Large intestine (tissue), 3 donors: Measurements from ENCODE around the gene AGTRAP. TPM values are rescaled to one million over a fixed set of nuclear protein-coding genes. Genes with fewer than 3 reads are reported as not detected.

Experiments
- DNase-seq, 2 donors: peaks; one replicate each; pipeline versions ENCODE4 v3.0.0 to v3.0.0-alpha.2; 2013
- H3K27ac ChIP-seq: one replicate; pipeline ENCODE4 v1.5.1; 2013; ENCODE audit warnings: low read length
- H3K27me3 ChIP-seq: 2 replicates; pipeline ENCODE4 v1.6.1; 2013; ENCODE audit warnings: low read length; ENCODE audit not compliant: control insufficient read depth, insufficient read depth
- H3K36me3 ChIP-seq: 2 replicates; pipeline ENCODE4 v1.6.1; 2013; ENCODE audit warnings: low read length; ENCODE audit not compliant: control insufficient read depth, insufficient read depth
- H3K4me1 ChIP-seq: one replicate; pipeline ENCODE4 v1.6.1; 2013; ENCODE audit warnings: low read length; ENCODE audit not compliant: control insufficient read depth, insufficient read depth
- H3K4me3 ChIP-seq: one replicate; pipeline ENCODE4 v1.5.1; 2013; ENCODE audit warnings: low read length
- H3K9me3 ChIP-seq: one replicate; pipeline ENCODE4 v1.6.1; 2013; ENCODE audit warnings: mild to moderate bottlenecking, low read depth, low read length, moderate library complexity; ENCODE audit not compliant: control insufficient read depth
- WGBS: methylation state at CpG from one replicate; pipeline ENCODE4 v1.1.5; 2013; ENCODE audit warnings: low lambda C conversion rate; ENCODE audit not compliant: insufficient coverage; 5-methylcytosine and 5-hydroxymethylcytosine counted together
- polyA plus RNA-seq: library from polyadenylated mRNA; unstranded; fragments of 120-200 nt; gene quantifications from one replicate; pipeline ENCODE4 v1.2.1, GENCODE V29; 2013

AGTRAP gene
- polyA plus RNA-seq, 1 donor, result 21.5 TPM

DNA sequence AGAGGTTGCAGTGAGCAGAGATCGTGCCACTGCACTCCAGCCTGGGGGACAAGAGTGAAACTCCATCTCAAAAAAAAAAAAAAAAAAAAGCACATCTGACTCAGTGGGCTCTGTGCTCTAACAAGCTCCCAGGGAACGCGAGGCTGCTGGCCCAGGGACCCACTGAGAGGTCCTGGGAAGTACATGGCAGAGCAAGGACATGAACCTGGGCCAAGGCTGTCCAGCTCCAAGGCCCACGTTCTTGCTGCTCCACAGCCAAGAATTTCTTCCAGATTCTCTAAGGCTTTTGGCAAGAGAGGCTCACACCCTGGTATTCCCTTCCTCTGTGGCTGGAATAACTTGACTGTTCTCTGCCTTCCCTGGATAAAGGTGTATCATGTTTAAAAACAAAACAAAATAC lies 15.4 kb upstream of the AGTRAP start:
- H3K4me3 ChIP-seq, result no peak overlapping the region
- H3K9me3 ChIP-seq, result no peaks in the 10 kb centered on the region
- no peaks in the 10 kb centered on the region for H3K4me1 ChIP-seq
- H3K36me3 ChIP-seq, result no peaks in the 10 kb centered on the region
- no peak overlapping the region for H3K27ac ChIP-seq
- no CpG with 5 or more reads among the region's 4 CpGs for WGBS
- peaks cover 3% of the 10 kb centered on the region for H3K27me3 ChIP-seq
- DNase-seq, result no peak

DNA sequence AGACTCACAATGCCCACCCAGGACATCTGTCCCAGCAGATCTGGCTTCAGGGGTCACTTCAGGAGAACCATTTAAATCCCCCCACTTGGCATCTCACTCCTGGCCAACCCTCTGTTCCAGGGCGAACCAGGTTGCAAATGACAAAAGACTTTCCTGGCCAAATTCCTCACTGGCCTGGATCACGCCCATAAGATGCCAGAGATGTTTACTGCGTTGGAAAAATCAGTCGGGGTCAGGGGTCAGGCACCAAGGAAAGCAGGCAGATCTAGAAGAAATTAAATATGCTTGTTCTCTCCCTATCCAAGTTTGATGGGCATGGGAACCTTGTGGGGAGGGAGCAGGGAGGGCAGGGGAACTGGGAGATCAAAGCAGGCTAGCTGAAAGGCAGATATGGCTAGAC lies 14.6 kb upstream of the AGTRAP start:
- DNase-seq, result no peak
- Histone ChIP-seq H3K36me3 (no peaks in the 10 kb centered on the region), H3K9me3 (no peaks in the 10 kb centered on the region), H3K27ac (no peak overlapping the region), H3K4me1 (no peaks in the 10 kb centered on the region), H3K27me3 (peaks cover 2% of the 10 kb centered on the region), H3K4me3 (no peak overlapping the region)
- WGBS, result no CpG with 5 or more reads among the region's 4 CpGs

DNA sequence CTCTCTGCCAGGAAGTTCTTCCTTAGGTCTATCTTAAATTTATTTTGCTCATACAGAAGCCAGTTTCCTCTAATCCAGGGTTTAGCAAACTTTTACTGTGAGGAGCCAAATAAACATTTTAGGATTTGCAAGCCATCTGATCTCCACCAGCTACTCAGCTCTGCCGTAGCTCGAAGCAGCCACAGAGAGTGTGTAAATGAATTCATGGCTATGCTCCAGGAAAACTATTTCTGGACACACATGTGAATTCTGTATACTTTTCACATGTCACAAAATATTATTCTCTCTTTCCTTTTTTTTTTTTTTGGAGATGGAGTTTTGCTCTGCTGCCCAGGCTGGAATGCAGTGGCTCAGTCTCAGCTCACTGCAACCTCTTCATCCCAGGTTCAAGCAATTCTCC lies 13.4 kb upstream of the AGTRAP start:
- Histone ChIP-seq H3K27me3 (no peaks in the 10 kb centered on the region), H3K9me3 (no peaks in the 10 kb centered on the region), H3K27ac (no peak overlapping the region), H3K36me3 (no peaks in the 10 kb centered on the region), H3K4me1 (no peaks in the 10 kb centered on the region), H3K4me3 (no peak overlapping the region)
- peak in 1 of 2 donors; percentile 16 for DNase-seq
- 100% methylated on average over 1 of the region's 2 CpGs for WGBS

DNA sequence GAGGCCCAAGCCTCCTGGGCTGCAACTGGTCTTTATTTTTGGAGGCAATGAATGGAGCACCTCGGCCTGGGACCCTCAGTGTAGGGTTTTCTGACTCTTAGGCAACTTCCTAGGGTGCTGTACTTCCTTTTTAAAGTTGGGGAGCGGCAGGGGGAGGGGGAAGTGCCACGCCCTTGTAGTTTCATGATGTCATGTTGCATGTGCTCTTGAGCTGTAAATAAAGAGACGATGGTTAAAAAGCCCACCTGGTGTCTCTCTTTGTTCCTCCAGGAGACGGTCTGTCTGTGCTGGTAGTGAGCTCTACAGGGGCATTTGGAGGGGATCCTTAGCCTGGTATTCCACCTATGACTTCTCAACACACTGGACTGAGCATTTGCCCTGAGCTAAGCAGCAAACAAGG lies 10.3 kb upstream of the AGTRAP start:
- H3K27ac ChIP-seq, result no peak overlapping the region

DNA sequence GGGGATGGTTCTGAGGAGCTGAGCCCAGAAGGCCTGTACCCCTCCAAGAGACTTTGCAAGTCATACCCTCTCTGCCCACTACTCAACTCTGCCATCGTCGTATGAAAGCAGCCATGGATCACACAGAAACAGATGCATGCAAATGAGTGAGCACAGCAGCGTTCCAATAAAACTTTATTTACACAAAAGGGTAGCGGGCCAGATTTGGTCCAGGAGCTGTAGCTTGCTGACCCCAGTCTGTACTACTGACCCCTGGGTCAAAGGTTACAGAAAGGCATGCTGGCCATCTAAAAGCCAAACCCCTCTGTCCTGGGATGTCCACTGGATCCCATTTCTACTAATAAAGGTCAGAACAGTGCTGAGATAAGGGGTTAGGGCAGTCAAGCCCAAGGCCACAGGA lies 8.8 kb upstream of the AGTRAP start:
- Histone ChIP-seq H3K27ac (no peak overlapping the region), H3K9me3 (no peaks in the 10 kb centered on the region), H3K27me3 (no peaks in the 10 kb centered on the region), H3K4me1 (peaks cover 6% of the 10 kb centered on the region), H3K4me3 (no peak overlapping the region), H3K36me3 (no peaks in the 10 kb centered on the region)
- DNase-seq, result no peak
- 83% methylated on average over 2 of the region's 4 CpGs for WGBS

More for the DNA sequence above, 10.3 kb upstream of the AGTRAP start:
- H3K4me3 ChIP-seq, result no peak overlapping the region
- no peaks in the 10 kb centered on the region for H3K27me3 ChIP-seq
- peaks cover 2% of the 10 kb centered on the region for H3K4me1 ChIP-seq
- WGBS, result no CpG with 5 or more reads among the region's 5 CpGs
- H3K9me3 ChIP-seq, result no peaks in the 10 kb centered on the region
- no peaks in the 10 kb centered on the region for H3K36me3 ChIP-seq
- DNase-seq, result no peak

DNA sequence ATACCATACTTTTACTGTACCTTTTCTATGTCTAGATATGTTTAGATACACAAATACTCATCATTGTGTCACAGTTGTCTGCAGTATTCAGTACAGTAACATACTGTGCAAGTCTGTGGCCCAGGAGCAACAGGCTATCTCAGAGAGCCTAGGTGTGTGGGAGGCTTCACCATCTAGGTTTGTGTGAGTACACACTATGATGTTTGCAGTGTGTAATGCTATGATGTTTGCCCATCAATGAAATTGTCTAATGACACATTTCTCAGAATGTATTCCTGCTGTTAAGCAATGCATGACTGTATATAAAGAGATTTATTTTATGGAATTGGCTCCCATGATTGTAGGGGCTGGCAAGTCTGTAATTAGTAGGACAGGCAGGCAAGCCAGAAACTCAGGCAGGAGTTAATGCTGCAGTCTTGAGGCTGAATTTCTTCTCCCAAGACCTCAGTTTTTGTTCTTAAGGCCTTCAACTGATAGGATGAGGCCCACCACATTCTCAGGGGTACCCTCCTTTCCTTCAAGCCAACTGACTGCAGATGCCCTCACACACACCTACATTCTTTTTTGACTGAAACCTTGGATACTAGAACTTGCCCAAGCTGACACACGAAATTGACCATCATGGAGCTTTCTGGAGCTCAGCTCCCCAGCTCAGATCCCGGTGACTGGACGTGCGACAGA lies 7.7 kb upstream of the AGTRAP start:
- peaks cover 7% of the 10 kb centered on the region for H3K4me1 ChIP-seq

DNA sequence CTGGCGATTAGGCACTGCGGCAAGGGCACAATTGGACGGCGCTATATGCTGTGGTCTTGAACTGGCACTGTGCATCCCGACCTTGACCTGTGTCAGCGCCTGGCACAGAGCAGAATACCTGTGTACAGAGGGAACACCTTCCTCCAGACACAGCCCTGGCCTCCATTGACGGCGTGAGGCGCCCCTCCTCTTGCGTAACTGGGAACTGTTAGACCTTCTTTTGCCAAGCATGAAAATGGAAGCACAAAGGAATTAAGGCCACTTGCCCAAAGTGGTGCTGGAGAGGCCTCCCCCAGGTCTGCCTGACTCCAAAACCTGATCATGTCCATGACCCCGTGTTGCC lies 6.8 kb upstream of the AGTRAP start:
- no peak overlapping the region for H3K27ac ChIP-seq
- no peaks in the 10 kb centered on the region for H3K27me3 ChIP-seq
- H3K4me3 ChIP-seq, result no peak overlapping the region
- no peaks in the 10 kb centered on the region for H3K36me3 ChIP-seq
- peaks cover 7% of the 10 kb centered on the region for H3K4me1 ChIP-seq
- no peaks in the 10 kb centered on the region for H3K9me3 ChIP-seq
- WGBS, result no CpG with 5 or more reads among the region's 11 CpGs
- DNase-seq, result no peak

More for the DNA sequence above, 7.7 kb upstream of the AGTRAP start:
- no peak for DNase-seq
- WGBS, result 100% methylated on average over 3 of the region's 4 CpGs
- H3K27ac ChIP-seq, result no peak overlapping the region
- H3K9me3 ChIP-seq, result no peaks in the 10 kb centered on the region
- no peaks in the 10 kb centered on the region for H3K36me3 ChIP-seq
- no peaks in the 10 kb centered on the region for H3K27me3 ChIP-seq
- no peak overlapping the region for H3K4me3 ChIP-seq

DNA sequence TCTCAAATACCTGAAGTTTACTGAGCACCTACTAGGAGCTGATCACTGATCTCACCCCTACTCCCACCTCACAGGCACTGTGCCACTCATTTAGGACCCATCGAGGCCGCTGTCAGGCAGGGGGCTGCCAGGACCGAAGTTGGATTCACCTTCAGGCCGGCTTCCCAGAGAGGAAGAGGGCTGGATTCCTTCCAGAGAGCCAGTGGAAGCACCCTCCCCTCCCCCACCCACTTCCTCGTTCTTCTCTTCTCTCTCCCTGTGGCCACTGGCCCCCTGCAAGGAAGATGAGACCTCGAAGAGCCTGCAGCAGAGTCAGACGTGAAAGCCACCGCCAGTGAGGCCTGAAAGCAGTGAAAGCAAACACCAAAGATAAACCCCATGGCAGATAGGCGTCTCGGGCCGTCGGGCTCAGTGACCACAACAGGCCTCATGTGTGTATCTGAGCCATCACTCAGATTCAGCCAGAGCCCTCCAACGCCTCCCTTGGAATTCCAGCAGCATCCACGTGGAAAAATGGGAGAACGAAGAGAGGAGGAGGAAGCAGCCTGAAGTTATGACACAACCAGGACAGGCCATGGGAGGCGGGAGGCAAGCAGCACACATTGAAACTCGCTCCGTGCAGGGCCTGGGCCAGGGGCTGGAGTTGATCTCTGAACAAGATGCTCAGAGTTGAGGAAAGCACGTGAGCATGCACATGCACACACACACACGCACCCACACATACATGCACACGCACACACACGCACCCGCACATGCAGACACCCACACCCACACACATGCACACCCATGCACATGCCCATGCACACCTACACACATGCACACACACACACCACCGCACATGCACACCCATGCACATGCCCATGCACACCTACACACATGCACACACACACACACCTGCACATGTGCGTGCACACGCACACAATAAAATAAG lies 6.2 kb upstream of the AGTRAP start:
- Histone ChIP-seq H3K9me3 (no peaks in the 10 kb centered on the region), H3K4me1 (peaks cover 7% of the 10 kb centered on the region), H3K36me3 (no peaks in the 10 kb centered on the region), H3K4me3 (no peak overlapping the region), H3K27me3 (no peaks in the 10 kb centered on the region), H3K27ac (no peak overlapping the region)
- no CpG with 5 or more reads among the region's 26 CpGs for WGBS
- DNase-seq, result no peak

DNA sequence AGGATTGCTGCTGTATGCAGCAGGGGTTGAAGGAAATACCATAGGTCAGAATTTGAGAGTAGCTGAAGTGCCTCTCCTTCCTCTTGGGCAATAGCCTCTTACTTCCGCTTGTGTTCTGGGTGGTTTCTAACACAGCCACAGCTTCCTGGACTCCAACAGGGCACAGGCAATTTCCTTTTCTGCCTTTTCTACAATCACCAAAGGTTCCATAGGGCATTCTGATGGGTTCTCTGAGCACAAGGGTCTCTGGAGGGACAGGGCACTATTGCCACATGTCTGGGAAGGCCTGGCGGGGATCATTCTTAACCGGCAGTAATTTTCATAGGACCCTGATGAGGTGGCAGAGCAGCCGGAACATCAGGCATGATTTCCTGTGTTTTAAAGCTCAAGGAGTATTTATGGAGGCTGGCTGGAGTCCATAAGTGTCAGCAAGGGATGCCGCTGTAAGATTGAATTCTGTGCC lies 5.5 kb upstream of the AGTRAP start:
- WGBS, result no CpG with 5 or more reads among the region's 5 CpGs
- DNase-seq, result peak; percentile 37 to 42
- Histone ChIP-seq H3K36me3 (no peaks in the 10 kb centered on the region), H3K4me1 (peaks cover 7% of the 10 kb centered on the region), H3K27ac (peak overlapping the region; percentile 6), H3K27me3 (no peaks in the 10 kb centered on the region), H3K4me3 (no peak overlapping the region), H3K9me3 (no peaks in the 10 kb centered on the region)

DNA sequence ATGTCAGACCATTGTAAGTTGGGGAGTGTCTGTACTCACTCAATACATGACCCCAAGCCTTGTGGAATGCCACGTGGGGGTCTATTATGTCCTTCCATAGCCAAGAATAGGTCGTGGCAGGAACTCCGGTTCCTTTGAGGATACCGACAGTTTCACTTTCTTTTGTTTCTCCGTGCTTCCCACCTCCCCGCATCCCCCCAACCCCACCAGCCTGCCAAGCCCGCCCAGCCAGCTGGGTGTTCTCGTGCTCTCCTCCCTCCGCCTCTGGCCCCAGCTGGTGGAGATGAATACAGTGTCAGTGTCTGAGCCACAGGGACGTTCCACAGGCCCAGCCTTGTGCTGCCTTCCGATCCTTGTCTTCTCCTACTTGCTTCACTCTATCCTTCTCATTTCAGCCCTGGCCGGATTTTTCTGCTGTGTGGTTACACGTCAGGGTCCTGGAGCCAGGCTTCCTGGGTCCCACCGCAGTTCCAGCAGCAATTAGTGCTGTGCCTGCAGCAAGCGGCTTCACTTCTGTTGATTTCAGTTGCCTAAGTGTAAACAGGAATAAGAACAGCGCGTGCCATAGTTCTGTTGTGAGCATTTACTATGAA lies 4.1 kb upstream of the AGTRAP start:
- peak; percentile 37 to 64 for DNase-seq
- peak overlapping the region; percentile 25 for H3K4me3 ChIP-seq
- WGBS, result 40% methylated on average over 1 of the region's 17 CpGs

More for the DNA sequence above, 4.1 kb upstream of the AGTRAP start:
- no peaks in the 10 kb centered on the region for H3K27me3 ChIP-seq
- peaks cover 10% of the 10 kb centered on the region for H3K4me1 ChIP-seq
- peak overlapping the region; percentile 59 for H3K27ac ChIP-seq
- H3K9me3 ChIP-seq, result peaks cover 5% of the 10 kb centered on the region
- H3K36me3 ChIP-seq, result no peaks in the 10 kb centered on the region
